ENCODE data around the gene MAML3.

DNA sequence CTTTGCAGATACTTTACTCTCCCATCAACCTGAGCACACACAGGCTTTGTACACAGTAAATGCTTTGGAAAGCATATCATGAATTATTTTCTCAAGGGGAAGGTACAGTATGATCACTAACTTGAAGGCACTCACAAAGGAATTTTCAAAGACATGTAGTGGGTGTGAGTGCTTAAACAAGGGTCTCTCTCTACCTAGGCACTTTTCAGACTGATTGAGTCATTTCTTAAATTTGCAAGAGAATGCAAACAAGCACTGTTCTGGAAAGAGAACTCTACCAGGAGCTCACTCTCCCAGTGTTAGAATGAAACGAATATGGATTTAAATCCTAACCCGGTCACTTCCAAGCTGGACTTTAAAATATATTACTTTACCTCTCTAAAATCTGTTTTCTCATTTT is 85.7 kb downstream of the MAML3 start:
- TF ChIP-seq, protein P1, sequence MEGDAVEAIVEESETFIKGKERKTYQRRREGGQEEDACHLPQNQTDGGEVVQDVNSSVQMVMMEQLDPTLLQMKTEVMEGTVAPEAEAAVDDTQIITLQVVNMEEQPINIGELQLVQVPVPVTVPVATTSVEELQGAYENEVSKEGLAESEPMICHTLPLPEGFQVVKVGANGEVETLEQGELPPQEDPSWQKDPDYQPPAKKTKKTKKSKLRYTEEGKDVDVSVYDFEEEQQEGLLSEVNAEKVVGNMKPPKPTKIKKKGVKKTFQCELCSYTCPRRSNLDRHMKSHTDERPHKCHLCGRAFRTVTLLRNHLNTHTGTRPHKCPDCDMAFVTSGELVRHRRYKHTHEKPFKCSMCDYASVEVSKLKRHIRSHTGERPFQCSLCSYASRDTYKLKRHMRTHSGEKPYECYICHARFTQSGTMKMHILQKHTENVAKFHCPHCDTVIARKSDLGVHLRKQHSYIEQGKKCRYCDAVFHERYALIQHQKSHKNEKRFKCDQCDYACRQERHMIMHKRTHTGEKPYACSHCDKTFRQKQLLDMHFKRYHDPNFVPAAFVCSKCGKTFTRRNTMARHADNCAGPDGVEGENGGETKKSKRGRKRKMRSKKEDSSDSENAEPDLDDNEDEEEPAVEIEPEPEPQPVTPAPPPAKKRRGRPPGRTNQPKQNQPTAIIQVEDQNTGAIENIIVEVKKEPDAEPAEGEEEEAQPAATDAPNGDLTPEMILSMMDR (IDR thresholded peaks at IDR 0.05; ENCODE audit: low read length): no peak
- TF ChIP-seq EZH2 (IDR thresholded peaks at IDR 0.05; ENCODE audit: borderline replicate concordance, low read length): no peak
